BJ (cell line): ENCODE measurements around the gene CDH16. TPM values are rescaled to one million over a fixed set of nuclear protein-coding genes. Genes with fewer than 3 reads are reported as not detected.

Experiments used
- CTCF ChIA-PET: fragments of 350-600 bp; formaldehyde crosslinking; extraction: SDS; loops from one replicate; lab custom pipeline; 2021; ENCODE audit warnings: antibody characterized with exemption, inconsistent platforms; lab: Yijun Ruan, JAX
- POLR2A ChIA-PET: fragments of 300-600 bp; sonication (Branson Sonifier 250); formaldehyde crosslinking; extraction: SDS; loops from one replicate; lab custom pipeline; 2021; ENCODE audit warnings: antibody characterized with exemption; lab: Charles Lee
- DNase-seq: peaks from one replicate; pipeline ENCODE4 v3.0.0-alpha.2; 2011; ENCODE audit warnings: low read depth
- H3K27me3 ChIP-seq: 2 replicates; pipeline ENCODE4 v1.6.0; 2011; ENCODE audit warnings: low read length; ENCODE audit not compliant: control insufficient read depth, insufficient read depth
- H3K36me3 ChIP-seq: 2 replicates; pipeline ENCODE4 v1.5.1; 2011; ENCODE audit warnings: low read length; ENCODE audit not compliant: control insufficient read depth, insufficient read depth
- H3K4me3 ChIP-seq: 2 replicates; pipeline ENCODE4 v1.5.1; 2011; ENCODE audit warnings: low read depth, mild to moderate bottlenecking, control low read depth, low read length
- CTCF ChIP-seq: IDR thresholded peaks from 2 replicates; pipeline ENCODE4 v1.5.1; 2011; ENCODE audit warnings: low read depth, mild to moderate bottlenecking, control low read depth, inconsistent platforms, low read length, moderate library complexity; ENCODE audit not compliant: insufficient read depth
- polyA plus RNA-seq: library from polyadenylated mRNA; depleted of rRNA; stranded (reverse); fragments of >200 nt; gene quantifications from 2 replicates; pipeline ENCODE4 v1.2.3, GENCODE V29; 2011

CDH16 gene
- polyA plus RNA-seq, 1 experiment: not detected

- H3K4me3 ChIP-seq: no peak overlapping the region
- DNase-seq: no peak
- H3K27me3 ChIP-seq: peaks cover 4% of the 10 kb centered on the region; the same call in 1 of the 2 replicates
- ChIA-PET CTCF (interaction anchor here (0.9 kb wide), 1 partner anchor 9 kb away, joined by 4 read pairs; no protein-coding TSS in a partner anchor), POLR2A (no interaction called here)
- H3K36me3 ChIP-seq: no peaks in the 10 kb centered on the region
- no peak for TF ChIP-seq CTCF
These were observed 5.0 kb downstream of the CDH16 start for GRCh38 chr16:66913711-66914110.

- CTCF ChIA-PET: interaction anchor here (0.7 to 0.9 kb wide), 3 partner anchors 10 to 29 kb away, joined by 3 to 5 read pairs (median 4); no protein-coding TSS in a partner anchor
- peaks cover 4% of the 10 kb centered on the region; the same call in 1 of the 2 replicates for H3K27me3 ChIP-seq
- no peaks in the 10 kb centered on the region for H3K36me3 ChIP-seq
- POLR2A ChIA-PET: no interaction called here
- no peak for TF ChIP-seq CTCF
- no peak overlapping the region for H3K4me3 ChIP-seq
- DNase-seq: no peak
These were observed 5.6 kb downstream of the CDH16 start for GRCh38 chr16:66913081-66913480.

- Histone ChIP-seq H3K4me3 (no peak overlapping the region), H3K36me3 (no peaks in the 10 kb centered on the region), H3K27me3 (peaks cover 4% of the 10 kb centered on the region)
- ChIA-PET POLR2A (no interaction called here), CTCF (interaction anchor here (3.7 to 4.2 kb wide), 2 partner anchors 8 to 16 kb away, joined by 14 to 30 read pairs; partner anchors contain the start of gene CDH16)
- DNase-seq: no peak
- TF ChIP-seq CTCF: no peak
These were observed 6.9 kb downstream of the CDH16 start for GRCh38 chr16:66911801-66912200.

GRCh38 chr16:66911112-66911511, 7.6 kb downstream of the CDH16 start:
- Histone ChIP-seq H3K36me3 (no peaks in the 10 kb centered on the region), H3K4me3 (no peak overlapping the region), H3K27me3 (peaks cover 2% of the 10 kb centered on the region)
- POLR2A ChIA-PET: no interaction called here
- DNase-seq: no peak
- CTCF ChIA-PET: interaction anchor here (0.7 to 4.2 kb wide), 6 partner anchors 8 to 32 kb away, joined by 4 to 30 read pairs (median 5); partner anchors contain the start of gene CDH16
- TF ChIP-seq CTCF: no peak

GRCh38 chr16:66910175-66910940, 8.3 kb downstream of the CDH16 start:
- Histone ChIP-seq H3K36me3 (no peaks in the 10 kb centered on the region), H3K4me3 (no peak overlapping the region), H3K27me3 (peaks cover 1% of the 10 kb centered on the region)
- TF ChIP-seq CTCF: no peak
- CTCF ChIA-PET: interaction anchor here (0.7 to 4.2 kb wide), 13 partner anchors 9 to 1250 kb away, joined by 3 to 30 read pairs (median 4); partner anchors contain the start of gene CDH16
- no peak for DNase-seq
- POLR2A ChIA-PET: no interaction called here
